GM19438 (cell line): ENCODE results near the gene EVA1C.
"Not testable (repeated sequence)": the region's sequence is repeated elsewhere in the genome, so short reads cannot be mapped to it uniquely, and the experiment has no call there.

ENCODE experiments used
- ATAC-seq: cut with Tn5 transposase; IDR thresholded peaks from one replicate; pipeline ENCODE4 v1.9.1; 2021; ENCODE audit warnings: low read depth; ENCODE audit not compliant: unreplicated experiment

Gene EVA1C

GRCh38 chr21:32521736-32522355 lies 109.3 kb downstream of the EVA1C start:
- no peak for ATAC-seq

- ATAC-seq, result no peak
These were observed 111.0 kb downstream of the EVA1C start for GRCh38 chr21:32523463-32523862.

GRCh38 chr21:32523988-32524719 lies 111.6 kb downstream of the EVA1C start:
- no peak for ATAC-seq

- no peak for ATAC-seq
These were observed 112.8 kb downstream of the EVA1C start for GRCh38 chr21:32525282-32525681.

- no peak for ATAC-seq
These were observed 117.2 kb downstream of the EVA1C start for GRCh38 chr21:32529679-32530078.

GRCh38 chr21:32530809-32531208 lies 118.3 kb downstream of the EVA1C start:
- not testable (repeated sequence) for ATAC-seq

- not testable (repeated sequence) for ATAC-seq
These were observed 119.1 kb downstream of the EVA1C start for GRCh38 chr21:32531561-32531960.

- no peak for ATAC-seq
These were observed 120.1 kb downstream of the EVA1C start for GRCh38 chr21:32532636-32533035.

- ATAC-seq, result no peak
These were observed 120.5 kb downstream of the EVA1C start for GRCh38 chr21:32533053-32533452.

- no peak for ATAC-seq
These were observed 121.1 kb downstream of the EVA1C start for GRCh38 chr21:32533611-32534010.

GRCh38 chr21:32534113-32534512 lies 121.6 kb downstream of the EVA1C start:
- ATAC-seq, result no peak

- no peak for ATAC-seq
These were observed 123.1 kb downstream of the EVA1C start for GRCh38 chr21:32535612-32536011.

GRCh38 chr21:32537569-32537881 lies 125.0 kb downstream of the EVA1C start:
- no peak for ATAC-seq

GRCh38 chr21:32538147-32538792 lies 125.8 kb downstream of the EVA1C start:
- ATAC-seq, result no peak

- ATAC-seq, result no peak
These were observed 126.9 kb downstream of the EVA1C start for GRCh38 chr21:32539378-32539777.

GRCh38 chr21:32543056-32543455 lies 130.6 kb downstream of the EVA1C start:
- ATAC-seq, result not testable (repeated sequence)

GRCh38 chr21:32543975-32544374 lies 131.5 kb downstream of the EVA1C start:
- no peak for ATAC-seq

GRCh38 chr21:32544697-32545096 lies 132.2 kb downstream of the EVA1C start:
- no peak for ATAC-seq

- no peak for ATAC-seq
These were observed 133.5 kb downstream of the EVA1C start for GRCh38 chr21:32545948-32546441.

- ATAC-seq, result no peak
These were observed 134.5 kb downstream of the EVA1C start for GRCh38 chr21:32547018-32547417.

- ATAC-seq, result no peak
These were observed 136.5 kb downstream of the EVA1C start for GRCh38 chr21:32548978-32549377.

- ATAC-seq, result no peak
These were observed 136.9 kb downstream of the EVA1C start for GRCh38 chr21:32549440-32549839.
